Mesenchymal stem cell (in vitro differentiated cells and primary cell): ENCODE data around the gene TPRKB.
"Not testable (repeated sequence)": the region's sequence is repeated elsewhere in the genome, so short reads cannot be mapped to it uniquely, and the experiment has no call there.

ENCODE experiments used
- DNase-seq: peaks from one replicate; pipeline ENCODE4 v3.0.0-alpha.2; 2013
- H2AFZ ChIP-seq: one replicate; pipeline ENCODE4 v1.6.1; 2013; ENCODE audit warnings: low read depth, mild to moderate bottlenecking, control low read depth, inconsistent platforms, low read length, moderate library complexity
- H2AK5ac ChIP-seq: 2 replicates; pipeline ENCODE4 v1.6.1; 2013; ENCODE audit warnings: low read length, moderate library complexity, mild to moderate bottlenecking, inconsistent platforms; ENCODE audit not compliant: severe bottlenecking
- H2BK120ac ChIP-seq: one replicate; pipeline ENCODE4 v1.6.1; 2013; ENCODE audit warnings: low read depth, mild to moderate bottlenecking, inconsistent platforms, low read length, moderate library complexity
- H2BK12ac ChIP-seq, 2 experiments: one replicate each; pipeline ENCODE4 v1.6.1; 2013; ENCODE audit warnings: inconsistent platforms in 2 of 2, low read length in 2 of 2, mild to moderate bottlenecking in 2 of 2, moderate library complexity in 2 of 2, control low read depth in 1 of 2
- H2BK15ac ChIP-seq: one replicate; pipeline ENCODE4 v1.6.1; 2013; ENCODE audit warnings: mild to moderate bottlenecking, low read depth, inconsistent platforms; ENCODE audit not compliant: poor library complexity, severe bottlenecking
- H2BK5ac ChIP-seq: 2 replicates; pipeline ENCODE4 v1.6.1; 2013; ENCODE audit warnings: low read depth, mild to moderate bottlenecking, low read length, control low read depth, inconsistent platforms; ENCODE audit not compliant: poor library complexity, severe bottlenecking
- H3K14ac ChIP-seq, 2 experiments: one replicate each; pipeline ENCODE4 v1.6.1; 2013; ENCODE audit warnings: inconsistent platforms in 2 of 2, low read length in 2 of 2, control low read depth in 1 of 2, mild to moderate bottlenecking in 1 of 2, moderate library complexity in 1 of 2
- H3K18ac ChIP-seq, 2 experiments: one replicate each; pipeline ENCODE4 v1.6.1; 2013; ENCODE audit warnings: inconsistent platforms in 2 of 2, low read length in 2 of 2, control low read depth in 1 of 2, low read depth in 1 of 2, mild to moderate bottlenecking in 1 of 2
- H3K23ac ChIP-seq, 2 experiments: one replicate each; pipeline ENCODE4 v1.6.1; 2013; ENCODE audit warnings: inconsistent platforms in 2 of 2, low read length in 2 of 2, mild to moderate bottlenecking in 2 of 2, moderate library complexity in 2 of 2, control low read depth in 1 of 2
- H3K27ac ChIP-seq: 2 replicates; pipeline ENCODE4 v1.5.1; 2013; ENCODE audit warnings: mild to moderate bottlenecking, moderate library complexity, low read length, control low read depth, inconsistent platforms; ENCODE audit not compliant: poor library complexity, severe bottlenecking
- H3K27me3 ChIP-seq, 2 experiments: 2 replicates each; pipeline versions ENCODE4 v1.6.1 to v1.7.0; 2013; ENCODE audit warnings: low read length in 2 of 2, mild to moderate bottlenecking in 2 of 2, moderate library complexity in 2 of 2, control low read depth in 1 of 2, inconsistent platforms in 1 of 2; ENCODE audit not compliant: control insufficient read depth in 1 of 2, insufficient read depth in 1 of 2
- H3K36me3 ChIP-seq, 2 experiments: 2 replicates each; pipeline versions ENCODE4 v1.6.1 to v1.7.0; 2013; ENCODE audit warnings: low read length in 2 of 2, control low read depth in 1 of 2, inconsistent platforms in 1 of 2, low read depth in 1 of 2, mild to moderate bottlenecking in 1 of 2; ENCODE audit not compliant: insufficient read depth in 2 of 2, control insufficient read depth in 1 of 2
- H3K4ac ChIP-seq, 2 experiments: one replicate each; pipeline ENCODE4 v1.6.1; 2013; ENCODE audit warnings: inconsistent platforms in 2 of 2, low read length in 2 of 2, mild to moderate bottlenecking in 2 of 2, moderate library complexity in 2 of 2, control low read depth in 1 of 2, low read depth in 1 of 2
- H3K4me1 ChIP-seq: 2 replicates; pipeline ENCODE4 v1.6.1; 2013; ENCODE audit warnings: low read depth, low read length, control low read depth; ENCODE audit not compliant: control insufficient read depth, insufficient read depth
- H3K4me2 ChIP-seq: 2 replicates; pipeline ENCODE4 v1.6.1; 2013; ENCODE audit warnings: low read length, mild to moderate bottlenecking, inconsistent platforms; ENCODE audit not compliant: poor library complexity, severe bottlenecking
- H3K4me3 ChIP-seq, 2 experiments: 2 replicates each; pipeline versions ENCODE4 v1.5.1 to v1.7.0; 2013; ENCODE audit warnings: low read length in 2 of 2, mild to moderate bottlenecking in 2 of 2, control low read depth in 1 of 2, low read depth in 1 of 2; ENCODE audit not compliant: insufficient read depth in 1 of 2
- H3K79me1 ChIP-seq: replicated peaks from 2 replicates; pipeline ENCODE4 v1.6.1; 2013; ENCODE audit warnings: mild to moderate bottlenecking, control low read depth, low read length, inconsistent platforms; ENCODE audit not compliant: poor library complexity, severe bottlenecking
- H3K9ac ChIP-seq: 2 replicates; pipeline ENCODE4 v1.7.0; 2013; ENCODE audit warnings: mild to moderate bottlenecking, low read length, moderate library complexity
- H3K9me3 ChIP-seq: 2 replicates; pipeline ENCODE4 v1.7.0; 2013; ENCODE audit warnings: mild to moderate bottlenecking, low read length; ENCODE audit not compliant: control insufficient read depth
- H4K8ac ChIP-seq: one replicate; pipeline ENCODE4 v1.6.1; 2013; ENCODE audit warnings: inconsistent platforms, mild to moderate bottlenecking, low read length, moderate library complexity
- H4K91ac ChIP-seq: one replicate; pipeline ENCODE4 v1.6.1; 2013; ENCODE audit warnings: mild to moderate bottlenecking, low read length, inconsistent platforms
- WGBS: methylation state at CpG from one replicate; pipeline ENCODE4 v1.1.7; 2013; ENCODE audit warnings: mixed read lengths; 5-methylcytosine and 5-hydroxymethylcytosine counted together

Gene TPRKB

GRCh38 chr2:73728711-73729110 is 8.4 kb downstream of the TPRKB start:
- Histone ChIP-seq H2BK5ac (no peak overlapping the region), H3K36me3 (peaks cover 20 to 52% of the 10 kb centered on the region in 2 experiments), H3K27me3 (no peaks in the 10 kb centered on the region), H3K23ac (no peak overlapping the region), H2BK15ac (no peak overlapping the region), H4K91ac (no peak overlapping the region), H3K9me3 (no peaks in the 10 kb centered on the region), H3K79me1 (peaks cover 3% of the 10 kb centered on the region), H3K14ac (no peak overlapping the region), H3K4me2 (no peak overlapping the region), H3K27ac (no peak overlapping the region), H4K8ac (no peak overlapping the region), H3K4me3 (no peak overlapping the region), H3K18ac (no peak overlapping the region), H2BK120ac (no peak overlapping the region), H3K4ac (no peak overlapping the region), H2AK5ac (no peak overlapping the region), H3K4me1 (no peaks in the 10 kb centered on the region), H2BK12ac (no peak overlapping the region), H3K9ac (no peak overlapping the region), H2AFZ (no peak overlapping the region)
- DNase-seq: no peak
- WGBS: 82% methylated on average over 3 of the region's 4 CpGs

GRCh38 chr2:73728043-73728442 is 9.1 kb downstream of the TPRKB start:
- Histone ChIP-seq H3K4me1 (no peaks in the 10 kb centered on the region), H3K4me2 (no peak overlapping the region), H3K9ac (no peak overlapping the region), H2AFZ (no peak overlapping the region), H2BK5ac (no peak overlapping the region), H3K4me3 (no peak overlapping the region), H4K8ac (no peak overlapping the region), H3K18ac (no peak overlapping the region), H3K27ac (no peak overlapping the region), H2BK15ac (no peak overlapping the region), H3K36me3 (peaks cover 18 to 46% of the 10 kb centered on the region in 2 experiments), H3K9me3 (no peaks in the 10 kb centered on the region), H3K79me1 (peaks cover 2% of the 10 kb centered on the region), H2BK12ac (no peak overlapping the region), H3K14ac (no peak overlapping the region), H2AK5ac (no peak overlapping the region), H3K27me3 (no peaks in the 10 kb centered on the region), H3K4ac (no peak overlapping the region), H2BK120ac (no peak overlapping the region), H3K23ac (no peak overlapping the region), H4K91ac (no peak overlapping the region)
- DNase-seq: no peak
- WGBS: 68% methylated on average over 3 of the region's 3 CpGs

GRCh38 chr2:73726657-73727056 is 10.5 kb downstream of the TPRKB start:
- not testable (repeated sequence) for H3K4ac ChIP-seq, H2BK15ac ChIP-seq, H4K8ac ChIP-seq, H3K27ac ChIP-seq, H3K4me1 ChIP-seq, H3K9ac ChIP-seq, H2BK120ac ChIP-seq, H2BK5ac ChIP-seq, H3K23ac ChIP-seq, H2AFZ ChIP-seq, H2AK5ac ChIP-seq, H3K9me3 ChIP-seq, H3K18ac ChIP-seq, H3K27me3 ChIP-seq, H3K4me2 ChIP-seq, H3K14ac ChIP-seq, H3K4me3 ChIP-seq, DNase-seq, H2BK12ac ChIP-seq, H3K79me1 ChIP-seq, H4K91ac ChIP-seq
- H3K36me3 ChIP-seq: peaks cover 14 to 33% of the 10 kb centered on the region in 2 experiments
- WGBS: no CpG with 5 or more reads among the region's 1 CpG

- H3K9me3 ChIP-seq: peaks cover 4% of the 10 kb centered on the region
- no peak overlapping the region for H2AK5ac ChIP-seq
- H3K14ac ChIP-seq: no peak overlapping the region
- H2BK15ac ChIP-seq: no peak overlapping the region
- H2BK12ac ChIP-seq: no peak overlapping the region
- no peaks in the 10 kb centered on the region for H3K4me1 ChIP-seq
- 75% methylated on average over 9 of the region's 11 CpGs for WGBS
- no peak overlapping the region for H3K4ac ChIP-seq
- H3K79me1 ChIP-seq: no peaks in the 10 kb centered on the region
- H4K91ac ChIP-seq: no peak overlapping the region
- H3K23ac ChIP-seq: no peak overlapping the region
- H3K27ac ChIP-seq: no peak overlapping the region
- no peak for DNase-seq
- H3K18ac ChIP-seq: no peak overlapping the region
- no peak overlapping the region for H3K4me3 ChIP-seq
- no peak overlapping the region for H2AFZ ChIP-seq
- H4K8ac ChIP-seq: no peak overlapping the region
- H3K27me3 ChIP-seq: peaks cover 0 to 12% of the 10 kb centered on the region in 2 experiments
- no peak overlapping the region for H2BK5ac ChIP-seq
- H2BK120ac ChIP-seq: no peak overlapping the region
- H3K36me3 ChIP-seq: no peaks in the 10 kb centered on the region
- no peak overlapping the region for H3K4me2 ChIP-seq
- H3K9ac ChIP-seq: no peak overlapping the region
Measured at GRCh38 chr2:73718851-73719621, 18.1 kb downstream of the TPRKB start.
